Prostate gland (tissue), 2 donors: Measurements from ENCODE around the gene GLS. TPM values are rescaled to one million over a fixed set of nuclear protein-coding genes. Genes with fewer than 3 reads are reported as not detected.

Experiments
- DNase-seq: peaks from one replicate; pipeline ENCODE4 v3.0.0-alpha.2; 2019; ENCODE audit warnings: low spot score
- H3K27ac ChIP-seq, 2 donors: fragments of 200-600 bp; sonication (generic); 2 replicates each; pipeline ENCODE4 v1.5.1; 2017 to 2019
- H3K27me3 ChIP-seq: fragments of 200-600 bp; sonication (generic); replicated peaks from 2 replicates; pipeline ENCODE4 v1.5.1; 2019; ENCODE audit not compliant: insufficient read depth
- H3K36me3 ChIP-seq, 2 donors: fragments of 200-600 bp; sonication (generic); 1 replicate in 1 of 2; 2 replicates in 1 of 2; pipeline versions ENCODE4 v1.5.1 to v1.8.1; 2017 to 2019
- H3K4me1 ChIP-seq: fragments of 200-600 bp; sonication (generic); replicated peaks from 2 replicates; pipeline ENCODE4 v1.5.1; 2019
- H3K4me3 ChIP-seq, 2 donors: fragments of 200-600 bp; sonication (generic); 2 replicates each; pipeline ENCODE4 v1.5.1; 2017 to 2019
- H3K9me3 ChIP-seq: fragments of 200-600 bp; sonication (generic); 2 replicates; pipeline ENCODE4 v1.5.1; 2017
- CTCF ChIP-seq, 4 experiments: fragments of 200-600 bp in 2 of 4; fragments of 450-650 bp in 2 of 4; sonication (generic) in 2 of 4; IDR thresholded peaks; 1 replicate in 3 of 4; 2 replicates in 1 of 4; pipeline ENCODE4 v1.5.1; 2016 to 2019; ENCODE audit warnings: antibody characterized with exemption in 4 of 4, mild to moderate bottlenecking in 2 of 4, moderate library complexity in 2 of 4
- POLR2A ChIP-seq: fragments of 450-650 bp; IDR thresholded peaks from one replicate; pipeline ENCODE4 v1.6.1; 2016; ENCODE audit warnings: antibody characterized with exemption, mild to moderate bottlenecking
- POLR2AphosphoS5 ChIP-seq: sonication (generic); formaldehyde crosslinking; IDR thresholded peaks from one replicate; pipeline ENCODE4 v1.6.1; 2017; ENCODE audit warnings: antibody characterized with exemption
- WGBS: methylation state at CpG from one replicate; pipeline ENCODE4 v1.1.5; 2018; 5-methylcytosine and 5-hydroxymethylcytosine counted together
- intact Hi-C: fragments of 100-400 bp; cut with DNase I; formaldehyde crosslinking; loops from one replicate; pipeline ENCODE4 v1.14.2; 2022
- total RNA-seq, 2 donors: library from RNA; depleted of rRNA; stranded (reverse); fragments of >200 nt; gene quantifications; one replicate each; pipeline ENCODE4 v1.1.0, GENCODE V29; 2016

The GLS gene
- total RNA-seq, 2 donors from 2014 or later, result 30.6 to 74.9 TPM

GRCh38 chr2:190837420-190837819 is 43.2 kb upstream of the GLS start:
- Histone ChIP-seq H3K4me1 (no peaks in the 10 kb centered on the region), H3K27ac (no peak overlapping the region), H3K36me3 (no peaks in the 10 kb centered on the region), H3K9me3 (no peaks in the 10 kb centered on the region), H3K4me3 (no peak overlapping the region), H3K27me3 (no peaks in the 10 kb centered on the region)
- TF ChIP-seq POLR2AphosphoS5 (no peak), CTCF (IDR thresholded peaks at IDR 0.05) (no peak), POLR2A (no peak)
- intact Hi-C loops, result no loop called here
- no peak for DNase-seq

- no peaks in the 10 kb centered on the region for H3K9me3 ChIP-seq
- H3K27me3 ChIP-seq, result no peaks in the 10 kb centered on the region
- intact Hi-C loops, result no loop called here
- H3K4me1 ChIP-seq, result no peaks in the 10 kb centered on the region
- H3K4me3 ChIP-seq, result no peak overlapping the region
- H3K27ac ChIP-seq, result no peak overlapping the region
- TF ChIP-seq POLR2A (no peak), CTCF (IDR thresholded peaks at IDR 0.05) (no peak), POLR2AphosphoS5 (no peak)
- H3K36me3 ChIP-seq, result no peaks in the 10 kb centered on the region
- DNase-seq, result no peak
- 87% methylated on average over 3 of the region's 3 CpGs for WGBS
Observed at GRCh38 chr2:190837952-190838361, 42.7 kb upstream of the GLS start.

- H3K27me3 ChIP-seq, result no peaks in the 10 kb centered on the region
- no peaks in the 10 kb centered on the region for H3K4me1 ChIP-seq
- no peak overlapping the region for H3K4me3 ChIP-seq
- H3K27ac ChIP-seq, result no peak overlapping the region
- no peaks in the 10 kb centered on the region for H3K36me3 ChIP-seq
- no peak for TF ChIP-seq CTCF (IDR thresholded peaks at IDR 0.05)
- TF ChIP-seq POLR2A, result no peak
- no peaks in the 10 kb centered on the region for H3K9me3 ChIP-seq
- WGBS, result 74% methylated on average over 2 of the region's 2 CpGs
- DNase-seq, result no peak
- intact Hi-C loops, result no loop called here
Observed at GRCh38 chr2:190838492-190838910, 42.1 kb upstream of the GLS start.

- Histone ChIP-seq H3K9me3 (no peaks in the 10 kb centered on the region), H3K27me3 (no peaks in the 10 kb centered on the region), H3K4me1 (no peaks in the 10 kb centered on the region), H3K36me3 (no peaks in the 10 kb centered on the region), H3K27ac (no peak overlapping the region), H3K4me3 (no peak overlapping the region)
- intact Hi-C loops, result no loop called here
- DNase-seq, result no peak
- TF ChIP-seq POLR2A (no peak), CTCF (IDR thresholded peaks at IDR 0.05) (no peak), POLR2AphosphoS5 (no peak)
- 87% methylated on average over 4 of the region's 4 CpGs for WGBS
Observed at GRCh38 chr2:190840569-190841172, 40.0 kb upstream of the GLS start.

- TF ChIP-seq POLR2AphosphoS5 (no peak), CTCF (IDR thresholded peaks at IDR 0.05) (no peak), POLR2A (no peak)
- no peaks in the 10 kb centered on the region for H3K9me3 ChIP-seq
- no peaks in the 10 kb centered on the region for H3K27me3 ChIP-seq
- no peak overlapping the region for H3K27ac ChIP-seq
- no peaks in the 10 kb centered on the region for H3K36me3 ChIP-seq
- H3K4me3 ChIP-seq, result no peak overlapping the region
- intact Hi-C loops, result no loop called here
- no peaks in the 10 kb centered on the region for H3K4me1 ChIP-seq
- no peak for DNase-seq
- WGBS, result 94% methylated on average over 8 of the region's 8 CpGs
Observed at GRCh38 chr2:190841707-190842505, 38.7 kb upstream of the GLS start.
